ENCODE results near the gene TIMD4.

GRCh38 chr5:156974328-156974727, 11.3 kb upstream of the TIMD4 start:
- TF ChIP-seq, protein P1, sequence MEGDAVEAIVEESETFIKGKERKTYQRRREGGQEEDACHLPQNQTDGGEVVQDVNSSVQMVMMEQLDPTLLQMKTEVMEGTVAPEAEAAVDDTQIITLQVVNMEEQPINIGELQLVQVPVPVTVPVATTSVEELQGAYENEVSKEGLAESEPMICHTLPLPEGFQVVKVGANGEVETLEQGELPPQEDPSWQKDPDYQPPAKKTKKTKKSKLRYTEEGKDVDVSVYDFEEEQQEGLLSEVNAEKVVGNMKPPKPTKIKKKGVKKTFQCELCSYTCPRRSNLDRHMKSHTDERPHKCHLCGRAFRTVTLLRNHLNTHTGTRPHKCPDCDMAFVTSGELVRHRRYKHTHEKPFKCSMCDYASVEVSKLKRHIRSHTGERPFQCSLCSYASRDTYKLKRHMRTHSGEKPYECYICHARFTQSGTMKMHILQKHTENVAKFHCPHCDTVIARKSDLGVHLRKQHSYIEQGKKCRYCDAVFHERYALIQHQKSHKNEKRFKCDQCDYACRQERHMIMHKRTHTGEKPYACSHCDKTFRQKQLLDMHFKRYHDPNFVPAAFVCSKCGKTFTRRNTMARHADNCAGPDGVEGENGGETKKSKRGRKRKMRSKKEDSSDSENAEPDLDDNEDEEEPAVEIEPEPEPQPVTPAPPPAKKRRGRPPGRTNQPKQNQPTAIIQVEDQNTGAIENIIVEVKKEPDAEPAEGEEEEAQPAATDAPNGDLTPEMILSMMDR (IDR thresholded peaks at IDR 0.05) = no peak
- TF ChIP-seq POLR2A (IDR thresholded peaks at IDR 0.05) = no peak
